Measurements from ENCODE around the gene ERN1.

Gene ERN1

GRCh38 chr17:64063766-64064224 lies 66.1 kb downstream of the ERN1 start:
- TF ChIP-seq GATA2 (IDR thresholded peaks at IDR 0.05; ENCODE audit: low read depth, low read length) (no peak), GATA3 (IDR thresholded peaks at IDR 0.05; ENCODE audit: low read depth, low read length) (no peak)

GRCh38 chr17:64063088-64063487 lies 66.9 kb downstream of the ERN1 start:
- no peak for TF ChIP-seq GATA3 (IDR thresholded peaks at IDR 0.05; ENCODE audit: low read depth, low read length)
- no peak for TF ChIP-seq GATA2 (IDR thresholded peaks at IDR 0.05; ENCODE audit: low read depth, low read length)

- no peak for TF ChIP-seq GATA3 (IDR thresholded peaks at IDR 0.05; ENCODE audit: low read depth, low read length)
- TF ChIP-seq GATA2 (IDR thresholded peaks at IDR 0.05; ENCODE audit: low read depth, low read length) = no peak
Measured at GRCh38 chr17:64061178-64061898, 68.6 kb downstream of the ERN1 start.

- no peak for TF ChIP-seq GATA3 (IDR thresholded peaks at IDR 0.05; ENCODE audit: low read depth, low read length)
- no peak for TF ChIP-seq GATA2 (IDR thresholded peaks at IDR 0.05; ENCODE audit: low read depth, low read length)
Measured at GRCh38 chr17:64060331-64060730, 69.6 kb downstream of the ERN1 start.

GRCh38 chr17:64059756-64060155 lies 70.2 kb downstream of the ERN1 start:
- TF ChIP-seq GATA2 (IDR thresholded peaks at IDR 0.05; ENCODE audit: low read depth, low read length) (no peak), GATA3 (IDR thresholded peaks at IDR 0.05; ENCODE audit: low read depth, low read length) (no peak)

GRCh38 chr17:64058621-64059020 lies 71.3 kb downstream of the ERN1 start:
- TF ChIP-seq GATA3 (IDR thresholded peaks at IDR 0.05; ENCODE audit: low read depth, low read length) = no peak
- TF ChIP-seq GATA2 (IDR thresholded peaks at IDR 0.05; ENCODE audit: low read depth, low read length) = no peak

GRCh38 chr17:64057701-64058263 lies 72.2 kb downstream of the ERN1 start:
- peak; percentile 53; the same call in 1 of the 2 replicates for TF ChIP-seq GATA2 (IDR thresholded peaks at IDR 0.05; ENCODE audit: low read depth, low read length)
- TF ChIP-seq GATA3 (IDR thresholded peaks at IDR 0.05; ENCODE audit: low read depth, low read length) = no peak

GRCh38 chr17:64056269-64057005 lies 73.5 kb downstream of the ERN1 start:
- TF ChIP-seq GATA2 (IDR thresholded peaks at IDR 0.05; ENCODE audit: low read depth, low read length) = no peak
- TF ChIP-seq GATA3 (IDR thresholded peaks at IDR 0.05; ENCODE audit: low read depth, low read length) = no peak

GRCh38 chr17:64055183-64056142 lies 74.5 kb downstream of the ERN1 start:
- TF ChIP-seq GATA2 (IDR thresholded peaks at IDR 0.05; ENCODE audit: low read depth, low read length) = no peak
- TF ChIP-seq GATA3 (IDR thresholded peaks at IDR 0.05; ENCODE audit: low read depth, low read length) = no peak

GRCh38 chr17:64054304-64054703 lies 75.6 kb downstream of the ERN1 start:
- no peak for TF ChIP-seq GATA2 (IDR thresholded peaks at IDR 0.05; ENCODE audit: low read depth, low read length)
- no peak for TF ChIP-seq GATA3 (IDR thresholded peaks at IDR 0.05; ENCODE audit: low read depth, low read length)

GRCh38 chr17:64053101-64053500 lies 76.8 kb downstream of the ERN1 start:
- no peak for TF ChIP-seq GATA3 (IDR thresholded peaks at IDR 0.05; ENCODE audit: low read depth, low read length)
- TF ChIP-seq GATA2 (IDR thresholded peaks at IDR 0.05; ENCODE audit: low read depth, low read length) = no peak

GRCh38 chr17:64051153-64051552 lies 78.8 kb downstream of the ERN1 start:
- TF ChIP-seq GATA3 (IDR thresholded peaks at IDR 0.05; ENCODE audit: low read depth, low read length) = no peak
- no peak for TF ChIP-seq GATA2 (IDR thresholded peaks at IDR 0.05; ENCODE audit: low read depth, low read length)

- TF ChIP-seq GATA2 (IDR thresholded peaks at IDR 0.05; ENCODE audit: low read depth, low read length) = no peak
- TF ChIP-seq GATA3 (IDR thresholded peaks at IDR 0.05; ENCODE audit: low read depth, low read length) = no peak
Measured at GRCh38 chr17:64048805-64049204, 81.1 kb downstream of the ERN1 start.

GRCh38 chr17:64045176-64045575 lies 84.8 kb downstream of the ERN1 start:
- TF ChIP-seq GATA2 (IDR thresholded peaks at IDR 0.05; ENCODE audit: low read depth, low read length) (no peak), GATA3 (IDR thresholded peaks at IDR 0.05; ENCODE audit: low read depth, low read length) (no peak)

Data from SH-SY5Y (cell line).